GM12878 (cell line): ENCODE data around the gene KLF15. TPM values are rescaled to one million over a fixed set of nuclear protein-coding genes. Genes with fewer than 3 reads are reported as not detected.

Source experiments
- ATAC-seq: fragments of 200-7000 bp; cut with Tn5 transposase; 3 replicates; pipeline ENCODE4 v1.9.1; 2020; ENCODE audit warnings: mild to moderate bottlenecking, moderate library complexity
- BruUV-seq: library from RNA; stranded (reverse); fragments of 400-500 nt; replicated peaks from 2 replicates; lab custom pipeline; 2021; lab: Mats Ljungman, UMichigan
- CTCF ChIA-PET: fragments of 300-600 bp; sonication (Branson Sonifier 250); formaldehyde crosslinking; extraction: SDS; loops from one replicate; lab custom pipeline; 2021; ENCODE audit warnings: inconsistent platforms; lab: Yijun Ruan, JAX
- POLR2A ChIA-PET: fragments of 350-600 bp; formaldehyde crosslinking; extraction: SDS; loops from one replicate; lab custom pipeline; 2021; ENCODE audit warnings: inconsistent platforms; lab: Charles Lee
- RAD21 ChIA-PET: fragments of 300-600 bp; sonication (Branson Sonifier 250); formaldehyde crosslinking; loops from one replicate; lab custom pipeline; 2023; ENCODE audit warnings: antibody characterized with exemption; ENCODE audit not compliant: unreplicated experiment; lab: Charles Lee
- SMC1A ChIA-PET: fragments of 300-600 bp; sonication (Branson Sonifier 250); formaldehyde crosslinking; loops from one replicate; lab custom pipeline; 2023; ENCODE audit not compliant: unreplicated experiment, uncharacterized antibody; lab: Charles Lee
- DNase-seq: peaks from one replicate; pipeline ENCODE4 v3.0.0-alpha.2; 2011; ENCODE audit warnings: low read depth, low spot score
- FAIRE-seq: peaks from 3 replicates; lab custom pipeline; 2011; peaks lifted over from hg19 to GRCh38; lab: Jason Lieb, UNC
- H2AFZ ChIP-seq: 2 replicates; pipeline ENCODE4 v1.6.0; 2011; ENCODE audit warnings: low read depth, low read length, control low read depth; ENCODE audit not compliant: control insufficient read depth
- H3K27ac ChIP-seq: 2 replicates; pipeline ENCODE4 v1.5.1; 2011; ENCODE audit warnings: control low read depth; ENCODE audit not compliant: control insufficient read depth, insufficient read depth
- H3K27me3 ChIP-seq, 2 experiments: replicated peaks in 1 of 2; 2 replicates each; pipeline versions ENCODE4 v1.6.0 to v1.6.1; 2011; ENCODE audit warnings: low read length in 1 of 2; ENCODE audit not compliant: control insufficient read depth in 2 of 2, insufficient read depth in 2 of 2
- H3K36me3 ChIP-seq, 2 experiments: 2 replicates each; pipeline ENCODE4 v1.5.1; 2011; ENCODE audit warnings: low read length in 1 of 2; ENCODE audit not compliant: control insufficient read depth in 2 of 2, insufficient read depth in 2 of 2
- H3K4me1 ChIP-seq: 2 replicates; pipeline ENCODE4 v1.6.1; 2011; ENCODE audit warnings: mild to moderate bottlenecking, low read length, moderate library complexity, mixed read lengths; ENCODE audit not compliant: control insufficient read depth, insufficient read depth
- H3K4me2 ChIP-seq: 2 replicates; pipeline ENCODE4 v1.6.0; 2011; ENCODE audit warnings: control low read depth; ENCODE audit not compliant: control insufficient read depth, insufficient read depth
- H3K4me3 ChIP-seq: fragments of 200-600 bp; sonication (generic); 2 replicates; pipeline ENCODE4 v1.5.1; 2016
- H3K79me2 ChIP-seq: 2 replicates; pipeline ENCODE4 v1.6.0; 2011; ENCODE audit warnings: low read length; ENCODE audit not compliant: control insufficient read depth, insufficient read depth
- H3K9ac ChIP-seq: 2 replicates; pipeline ENCODE4 v1.8.0; 2011; ENCODE audit warnings: low read length, control low read depth, mixed read lengths; ENCODE audit not compliant: control insufficient read depth, insufficient read depth
- H3K9me3 ChIP-seq: replicated peaks from 3 replicates; pipeline ENCODE4 v1.5.1; 2011; ENCODE audit warnings: mild to moderate bottlenecking, low read length; ENCODE audit not compliant: control insufficient read depth, insufficient read depth
- H4K20me1 ChIP-seq: 2 replicates; pipeline ENCODE4 v1.6.0; 2011; ENCODE audit not compliant: control insufficient read depth, insufficient read depth
- ATF7 ChIP-seq: fragments of 450-650 bp; IDR thresholded peaks from 2 replicates; pipeline ENCODE4 v1.6.1; 2016; ENCODE audit warnings: low read depth, mild to moderate bottlenecking
- CREM ChIP-seq: IDR thresholded peaks from 2 replicates; pipeline ENCODE4 v1.6.1; 2014; ENCODE audit warnings: antibody characterized with exemption, low read depth
- IKZF1 ChIP-seq: fragments of 450-650 bp; conservative IDR thresholded peaks from 2 replicates; pipeline ENCODE4 v1.6.1; 2017; ENCODE audit warnings: antibody characterized with exemption, mild to moderate bottlenecking
- JUND ChIP-seq: IDR thresholded peaks from 2 replicates; pipeline ENCODE4 v1.6.1; 2012; ENCODE audit warnings: low read depth, mild to moderate bottlenecking, low read length, improper control_type of control experiment, moderate library complexity
- NFXL1 ChIP-seq: fragments of 450-650 bp; IDR thresholded peaks from 2 replicates; pipeline ENCODE4 v1.6.1; 2017; ENCODE audit warnings: antibody characterized with exemption, mild to moderate bottlenecking, borderline replicate concordance
- SMAD5 ChIP-seq: IDR thresholded peaks from 2 replicates; pipeline ENCODE4 v1.6.1; 2016; ENCODE audit warnings: antibody characterized with exemption, low read depth
- SMC3 ChIP-seq: IDR thresholded peaks from 2 replicates; pipeline ENCODE4 v1.6.1; 2011; ENCODE audit warnings: low read length, improper control_type of control experiment, borderline replicate concordance
- SPI1 ChIP-seq: IDR thresholded peaks from 2 replicates; pipeline ENCODE4 v1.6.1; 2011; ENCODE audit warnings: low read depth, mild to moderate bottlenecking, low read length, moderate library complexity, borderline replicate concordance; ENCODE audit not compliant: insufficient read depth
- WGBS: methylation state at CpG from one replicate; pipeline ENCODE4 v1.1.6; 2016; ENCODE audit warnings: low lambda C conversion rate; ENCODE audit not compliant: insufficient replicate concordance, insufficient coverage; ENCODE audit errors: missing lambda C conversion rate; 5-methylcytosine and 5-hydroxymethylcytosine counted together
- in situ Hi-C: fragments of 300-500 bp; cut with MboI; formaldehyde crosslinking; loops from 9 replicates; pipeline ENCODE4 v1.14.3; 2018; ENCODE audit warnings: mixed read lengths
- intact Hi-C: fragments of 100-400 bp; cut with micrococcal nuclease; formaldehyde crosslinking; loops from one replicate; pipeline ENCODE4 v1.14.2; 2022; ENCODE audit not compliant: unreplicated experiment
- polyA plus RNA-seq, 11 experiments: library from polyadenylated mRNA; depleted of rRNA in 4 of 11; unstranded in 6 of 11; stranded (reverse) in 5 of 11; fragments of >200 nt; fragmentation: Nextera tagmentation in 4 of 11; fragmentation: Illumina TruSeq in 1 of 11; extraction: Ambion mirVana in 4 of 11; extraction: Trizol in 1 of 11; gene quantifications; 1 replicate in 1 of 11; 2 replicates in 10 of 11; pipeline versions ENCODE4 v1.2.1 to v1.2.3, GENCODE V29; 2011 to 2016; ENCODE audit warnings: inconsistent platforms in 2 of 11, missing spikeins in 2 of 11, low read depth in 1 of 11
- total RNA-seq, 4 experiments: library from RNA; depleted of rRNA in 3 of 4; stranded (reverse); fragments of >200 nt in 3 of 4; fragmentation: Illumina TruSeq in 1 of 4; extraction: Trizol in 1 of 4; gene quantifications; 2 replicates each; pipeline versions ENCODE4 v1.2.1 to v1.2.3, GENCODE V29; 2013 to 2021
- TF ChIP-seq, protein P1 (sequence below): fragments of 450-650 bp; conservative IDR thresholded peaks from 2 replicates; pipeline ENCODE4 v1.6.1; 2017; ENCODE audit warnings: mild to moderate bottlenecking, moderate library complexity
- TF ChIP-seq, protein P2 (sequence below): fragments of 450-650 bp; IDR thresholded peaks from 2 replicates; pipeline ENCODE4 v1.6.1; 2018; ENCODE audit warnings: borderline replicate concordance, mild to moderate bottlenecking; ENCODE audit not compliant: partially characterized antibody
- TF ChIP-seq, protein P3 (sequence below): IDR thresholded peaks from 2 replicates; pipeline ENCODE4 v1.6.1; 2012; ENCODE audit warnings: mild to moderate bottlenecking, low read depth, low read length

Gene KLF15
- total and polyA plus RNA-seq, 10 of the 15 experiments (the other 5 are each of a cell fraction or from before 2014, with no cell fraction given) = 0.15 TPM; not detected in 9

DNA sequence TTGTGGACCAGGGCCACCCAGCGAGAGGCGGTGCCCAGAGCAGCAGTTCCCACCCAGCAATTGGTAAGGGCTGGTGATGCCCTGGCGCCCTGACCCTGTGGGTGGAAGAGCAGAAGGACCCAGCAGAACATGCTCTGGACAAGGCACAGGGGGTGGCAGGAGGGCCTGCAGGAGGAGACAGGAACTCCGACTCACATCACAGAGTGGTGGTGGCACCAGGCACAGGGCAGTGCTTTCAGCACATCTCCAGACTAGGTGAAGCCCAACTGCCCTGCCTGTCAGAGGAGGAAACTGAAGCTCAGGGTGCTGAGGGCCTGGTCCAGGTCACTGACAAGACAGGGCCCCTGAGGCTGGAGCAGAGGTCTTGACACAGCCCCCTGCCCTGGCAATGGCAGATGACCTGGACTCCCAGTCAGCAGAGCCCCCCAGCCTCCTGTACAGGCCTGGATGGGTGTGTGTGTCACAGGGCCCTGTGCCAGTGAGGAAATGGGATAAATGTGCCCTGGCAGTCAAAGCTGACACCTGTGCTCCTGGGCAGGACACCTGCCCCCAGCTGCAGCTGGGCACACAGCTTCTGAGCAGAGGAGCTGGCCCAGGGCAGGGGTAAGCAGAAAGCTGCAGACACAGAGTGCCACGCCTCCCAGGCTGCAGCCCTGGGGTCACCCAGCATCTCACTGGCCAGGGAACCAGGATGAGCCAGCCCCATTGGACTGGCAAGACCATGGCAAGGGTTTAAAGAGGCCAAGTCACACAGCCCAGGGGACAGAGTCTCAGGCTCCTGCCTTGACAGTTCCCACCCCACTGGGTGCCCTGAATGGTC is 11.4 kb downstream of the KLF15 start (continued):
- TF ChIP-seq SPI1 = no peak
- TF ChIP-seq IKZF1 = no peak
- TF ChIP-seq, protein P1, sequence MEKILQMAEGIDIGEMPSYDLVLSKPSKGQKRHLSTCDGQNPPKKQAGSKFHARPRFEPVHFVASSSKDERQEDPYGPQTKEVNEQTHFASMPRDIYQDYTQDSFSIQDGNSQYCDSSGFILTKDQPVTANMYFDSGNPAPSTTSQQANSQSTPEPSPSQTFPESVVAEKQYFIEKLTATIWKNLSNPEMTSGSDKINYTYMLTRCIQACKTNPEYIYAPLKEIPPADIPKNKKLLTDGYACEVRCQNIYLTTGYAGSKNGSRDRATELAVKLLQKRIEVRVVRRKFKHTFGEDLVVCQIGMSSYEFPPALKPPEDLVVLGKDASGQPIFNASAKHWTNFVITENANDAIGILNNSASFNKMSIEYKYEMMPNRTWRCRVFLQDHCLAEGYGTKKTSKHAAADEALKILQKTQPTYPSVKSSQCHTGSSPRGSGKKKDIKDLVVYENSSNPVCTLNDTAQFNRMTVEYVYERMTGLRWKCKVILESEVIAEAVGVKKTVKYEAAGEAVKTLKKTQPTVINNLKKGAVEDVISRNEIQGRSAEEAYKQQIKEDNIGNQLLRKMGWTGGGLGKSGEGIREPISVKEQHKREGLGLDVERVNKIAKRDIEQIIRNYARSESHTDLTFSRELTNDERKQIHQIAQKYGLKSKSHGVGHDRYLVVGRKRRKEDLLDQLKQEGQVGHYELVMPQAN = no peak

DNA sequence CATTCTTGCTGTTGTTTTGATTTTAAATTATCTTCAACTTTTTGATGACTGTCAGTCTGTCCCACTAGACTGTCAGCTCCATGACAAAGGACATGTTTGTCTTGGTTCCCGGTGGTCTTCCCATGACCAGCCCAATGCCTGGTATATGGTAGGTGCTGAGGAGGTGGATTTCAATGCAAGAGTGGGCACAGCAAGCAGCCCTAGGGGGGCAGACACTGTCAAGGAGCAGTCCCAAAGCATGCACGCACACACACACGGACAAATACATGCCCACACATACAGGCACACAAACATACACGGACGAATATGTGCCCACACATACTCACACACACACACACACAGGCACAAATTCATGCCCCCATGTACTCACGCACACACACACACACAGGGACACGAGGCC is 12.0 kb downstream of the KLF15 start:
- Histone ChIP-seq H3K36me3 (no peaks in the 10 kb centered on the region), H3K4me3 (no peak overlapping the region), H3K9me3 (no peaks in the 10 kb centered on the region), H4K20me1 (no peaks in the 10 kb centered on the region), H3K27me3 (no peaks in the 10 kb centered on the region; a peak in 1 of 4 replicates), H3K27ac (no peak overlapping the region), H3K79me2 (no peaks in the 10 kb centered on the region), H3K4me2 (no peak overlapping the region), H3K9ac (no peak overlapping the region), H3K4me1 (no peaks in the 10 kb centered on the region), H2AFZ (no peak overlapping the region)
- intact Hi-C loops = no loop called here
- ChIA-PET RAD21 (no interaction called here), SMC1A (no interaction called here), CTCF (no interaction called here), POLR2A (no interaction called here)
- ATAC-seq (no peak), DNase-seq (no peak), FAIRE-seq (no peak)
- TF ChIP-seq CREM (no peak), SMAD5 (no peak), JUND (no peak), SMC3 (no peak), ATF7 (no peak), NFXL1 (no peak)
- TF ChIP-seq, protein P2, sequence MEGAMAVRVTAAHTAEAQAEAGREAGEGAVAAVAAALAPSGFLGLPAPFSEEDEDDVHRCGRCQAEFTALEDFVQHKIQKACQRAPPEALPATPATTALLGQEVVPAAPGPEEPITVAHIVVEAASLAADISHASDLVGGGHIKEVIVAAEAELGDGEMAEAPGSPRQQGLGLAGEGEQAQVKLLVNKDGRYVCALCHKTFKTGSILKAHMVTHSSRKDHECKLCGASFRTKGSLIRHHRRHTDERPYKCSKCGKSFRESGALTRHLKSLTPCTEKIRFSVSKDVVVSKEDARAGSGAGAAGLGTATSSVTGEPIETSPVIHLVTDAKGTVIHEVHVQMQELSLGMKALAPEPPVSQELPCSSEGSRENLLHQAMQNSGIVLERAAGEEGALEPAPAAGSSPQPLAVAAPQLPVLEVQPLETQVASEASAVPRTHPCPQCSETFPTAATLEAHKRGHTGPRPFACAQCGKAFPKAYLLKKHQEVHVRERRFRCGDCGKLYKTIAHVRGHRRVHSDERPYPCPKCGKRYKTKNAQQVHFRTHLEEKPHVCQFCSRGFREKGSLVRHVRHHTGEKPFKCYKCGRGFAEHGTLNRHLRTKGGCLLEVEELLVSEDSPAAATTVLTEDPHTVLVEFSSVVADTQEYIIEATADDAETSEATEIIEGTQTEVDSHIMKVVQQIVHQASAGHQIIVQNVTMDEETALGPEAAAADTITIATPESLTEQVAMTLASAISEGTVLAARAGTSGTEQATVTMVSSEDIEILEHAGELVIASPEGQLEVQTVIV = no peak
- TF ChIP-seq, protein P3, sequence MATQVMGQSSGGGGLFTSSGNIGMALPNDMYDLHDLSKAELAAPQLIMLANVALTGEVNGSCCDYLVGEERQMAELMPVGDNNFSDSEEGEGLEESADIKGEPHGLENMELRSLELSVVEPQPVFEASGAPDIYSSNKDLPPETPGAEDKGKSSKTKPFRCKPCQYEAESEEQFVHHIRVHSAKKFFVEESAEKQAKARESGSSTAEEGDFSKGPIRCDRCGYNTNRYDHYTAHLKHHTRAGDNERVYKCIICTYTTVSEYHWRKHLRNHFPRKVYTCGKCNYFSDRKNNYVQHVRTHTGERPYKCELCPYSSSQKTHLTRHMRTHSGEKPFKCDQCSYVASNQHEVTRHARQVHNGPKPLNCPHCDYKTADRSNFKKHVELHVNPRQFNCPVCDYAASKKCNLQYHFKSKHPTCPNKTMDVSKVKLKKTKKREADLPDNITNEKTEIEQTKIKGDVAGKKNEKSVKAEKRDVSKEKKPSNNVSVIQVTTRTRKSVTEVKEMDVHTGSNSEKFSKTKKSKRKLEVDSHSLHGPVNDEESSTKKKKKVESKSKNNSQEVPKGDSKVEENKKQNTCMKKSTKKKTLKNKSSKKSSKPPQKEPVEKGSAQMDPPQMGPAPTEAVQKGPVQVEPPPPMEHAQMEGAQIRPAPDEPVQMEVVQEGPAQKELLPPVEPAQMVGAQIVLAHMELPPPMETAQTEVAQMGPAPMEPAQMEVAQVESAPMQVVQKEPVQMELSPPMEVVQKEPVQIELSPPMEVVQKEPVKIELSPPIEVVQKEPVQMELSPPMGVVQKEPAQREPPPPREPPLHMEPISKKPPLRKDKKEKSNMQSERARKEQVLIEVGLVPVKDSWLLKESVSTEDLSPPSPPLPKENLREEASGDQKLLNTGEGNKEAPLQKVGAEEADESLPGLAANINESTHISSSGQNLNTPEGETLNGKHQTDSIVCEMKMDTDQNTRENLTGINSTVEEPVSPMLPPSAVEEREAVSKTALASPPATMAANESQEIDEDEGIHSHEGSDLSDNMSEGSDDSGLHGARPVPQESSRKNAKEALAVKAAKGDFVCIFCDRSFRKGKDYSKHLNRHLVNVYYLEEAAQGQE = no peak
- BruUV-seq = no TSS peak
- in situ Hi-C loops = no loop called here
- WGBS = 19% methylated on average over 7 of the region's 7 CpGs
